Bronchial epithelial cell (primary cell): ENCODE measurements around the gene KLHL11. TPM values are rescaled to one million over a fixed set of nuclear protein-coding genes. Genes with fewer than 3 reads are reported as not detected.

Source experiments
- DNase-seq: peaks from one replicate; pipeline ENCODE4 v3.0.0-alpha.2; 2010; ENCODE audit warnings: low read depth
- FAIRE-seq: peaks from 2 replicates; lab custom pipeline; 2011; peaks lifted over from hg19 to GRCh38; lab: Jason Lieb, UNC
- H3K27me3 ChIP-seq: 2 replicates; pipeline ENCODE4 v1.5.1; 2011; ENCODE audit warnings: low read length; ENCODE audit not compliant: control insufficient read depth, insufficient read depth
- H3K36me3 ChIP-seq: 2 replicates; pipeline ENCODE4 v1.5.1; 2011; ENCODE audit warnings: low read length; ENCODE audit not compliant: control insufficient read depth, insufficient read depth
- H3K4me3 ChIP-seq: 2 replicates; pipeline ENCODE4 v1.5.1; 2011; ENCODE audit warnings: mild to moderate bottlenecking, low read depth, low read length, control low read depth
- CTCF ChIP-seq: IDR thresholded peaks from 2 replicates; pipeline ENCODE4 v1.5.1; 2011; ENCODE audit warnings: mild to moderate bottlenecking, moderate library complexity, low read length, control low read depth, inconsistent platforms; ENCODE audit not compliant: insufficient read depth, severe bottlenecking
- total RNA-seq: library from RNA; depleted of rRNA; stranded (reverse); fragments of >200 nt; gene quantifications from 2 replicates; pipeline ENCODE4 v1.2.1, GENCODE V29; 2014

Gene KLHL11
- total RNA-seq, 1 donor from 2014 or later, result 33.2 TPM

- DNase-seq (peak; percentile 89), FAIRE-seq (no peak)
- Histone ChIP-seq H3K4me3 (no peak overlapping the region), H3K27me3 (no peaks in the 10 kb centered on the region), H3K36me3 (peaks cover 24% of the 10 kb centered on the region)
- no peak for TF ChIP-seq CTCF
These were observed 4.9 kb upstream of the KLHL11 start for GRCh38 chr17:41870097-41870496.

DNA sequence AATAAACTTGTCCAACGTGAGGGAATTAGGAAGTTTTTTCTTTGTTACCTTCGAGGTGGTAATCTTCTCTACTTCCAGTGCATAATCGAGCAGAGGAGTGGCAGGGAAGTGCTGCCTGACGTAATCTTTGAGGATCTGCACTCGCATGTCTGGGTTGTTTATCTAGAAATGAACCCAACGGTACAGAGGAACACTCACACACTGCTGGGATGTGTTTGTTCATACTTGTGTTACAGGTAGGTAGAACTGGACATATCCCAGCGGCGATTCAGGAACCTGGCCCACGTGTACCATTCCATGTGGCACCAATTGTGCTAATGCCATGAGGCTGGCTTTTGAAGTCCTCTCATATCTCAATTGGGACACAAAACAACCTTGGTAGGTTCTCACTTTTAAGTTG lies 4.2 kb upstream of the KLHL11 start:
- TF ChIP-seq CTCF, result no peak
- peak; percentile 94 for DNase-seq

GRCh38 chr17:41868568-41868967 lies 3.3 kb upstream of the KLHL11 start:
- DNase-seq, result no peak
- TF ChIP-seq CTCF, result no peak
- Histone ChIP-seq H3K27me3 (no peaks in the 10 kb centered on the region), H3K4me3 (no peak overlapping the region), H3K36me3 (peaks cover 18% of the 10 kb centered on the region)
- FAIRE-seq, result no peak

More for the DNA sequence above, 4.2 kb upstream of the KLHL11 start:
- Histone ChIP-seq H3K36me3 (peaks cover 24% of the 10 kb centered on the region), H3K4me3 (no peak overlapping the region), H3K27me3 (no peaks in the 10 kb centered on the region)
- no peak for FAIRE-seq

DNA sequence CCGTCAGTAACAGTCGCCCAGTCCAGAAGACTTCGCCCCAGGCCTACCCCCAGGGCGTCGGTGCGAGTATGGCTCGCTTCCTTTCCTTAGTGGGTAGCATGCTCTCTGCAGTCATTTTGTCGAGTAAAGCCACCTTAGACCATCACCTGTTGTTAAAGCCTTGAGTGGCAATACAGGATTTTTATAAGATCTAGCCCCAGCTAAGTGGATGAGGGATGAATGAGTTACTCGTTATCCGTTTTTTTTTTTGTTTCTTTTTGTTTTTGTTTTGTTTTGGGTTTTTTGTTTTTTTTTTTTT lies 322 bp upstream of the KLHL11 start:
- no peak for FAIRE-seq
- Histone ChIP-seq H3K4me3 (peak overlapping the region; percentile 21), H3K36me3 (peaks cover 7% of the 10 kb centered on the region), H3K27me3 (no peaks in the 10 kb centered on the region)
- no peak for DNase-seq
- TF ChIP-seq CTCF, result no peak

DNA sequence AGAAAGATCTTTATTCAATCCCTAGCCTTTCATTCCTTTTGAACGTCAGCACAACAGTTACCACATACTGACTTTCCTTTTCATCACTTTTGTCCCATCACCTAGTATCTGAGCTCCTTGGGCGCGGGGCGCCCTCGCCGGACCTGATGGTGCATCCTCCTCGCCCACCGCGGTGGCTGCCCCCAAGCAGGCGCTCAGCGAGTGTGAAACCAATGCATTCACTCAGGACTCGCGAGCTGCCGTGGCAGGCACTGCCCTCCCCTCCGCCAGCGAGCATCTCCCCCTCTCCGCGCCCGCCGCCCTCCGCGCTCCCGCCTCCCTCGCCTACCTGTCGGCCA lies 756 bp downstream of the KLHL11 start:
- H3K4me3 ChIP-seq, result peak overlapping the region; percentile 95
- no peaks in the 10 kb centered on the region for H3K27me3 ChIP-seq
- DNase-seq (no peak), FAIRE-seq (no peak)
- no peak for TF ChIP-seq CTCF
- H3K36me3 ChIP-seq, result peaks cover 6% of the 10 kb centered on the region

DNA sequence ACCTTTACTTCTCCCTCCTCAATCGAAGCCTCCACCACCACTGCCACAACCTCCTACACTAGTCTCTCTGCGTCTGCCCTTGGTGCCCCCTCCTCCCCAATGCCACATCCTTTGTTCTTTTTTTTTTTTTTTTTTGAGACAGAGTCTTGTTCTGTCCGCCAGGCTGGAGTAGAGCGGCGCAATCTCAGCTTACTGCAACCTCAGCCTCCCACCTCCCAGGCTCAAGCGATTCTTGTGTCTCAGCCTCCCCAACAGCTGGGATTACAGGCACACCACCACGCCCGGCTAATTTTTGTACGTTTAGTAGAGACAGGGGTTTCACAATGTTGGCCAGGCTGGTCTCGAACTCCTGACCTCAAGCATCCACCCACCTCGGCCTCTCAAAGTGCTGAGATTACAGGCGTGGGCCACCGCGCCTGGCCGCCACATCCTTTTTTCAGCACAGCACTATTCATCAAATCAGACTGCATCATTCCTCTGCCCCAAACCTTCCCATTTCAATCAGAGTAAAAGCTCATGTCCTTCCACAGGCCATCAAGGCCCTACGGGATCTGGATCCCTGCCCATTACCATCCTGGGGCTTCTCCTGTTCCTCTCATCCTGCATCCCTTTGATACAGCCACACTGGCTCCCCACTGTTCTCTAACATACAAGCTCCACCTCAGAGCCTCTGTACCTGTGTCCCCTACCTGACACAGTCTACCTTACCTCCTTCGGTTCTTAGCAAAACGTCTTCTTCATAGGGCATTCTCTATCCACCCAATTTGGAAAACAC lies 2.0 kb downstream of the KLHL11 start:
- peak overlapping the region; percentile 95 for H3K4me3 ChIP-seq
- no peaks in the 10 kb centered on the region for H3K27me3 ChIP-seq
- no peak for TF ChIP-seq CTCF

More for the DNA sequence above, 2.0 kb downstream of the KLHL11 start:
- H3K36me3 ChIP-seq, result peaks cover 6% of the 10 kb centered on the region
- FAIRE-seq (no peak), DNase-seq (no peak)
